Common myeloid progenitor, CD34-positive (primary cell): ENCODE measurements around the gene NLRX1.
"Not testable (repeated sequence)": the region's sequence is repeated elsewhere in the genome, so short reads cannot be mapped to it uniquely, and the experiment has no call there.

Experiments
- CTCF ChIA-PET: fragments of 350-600 bp; sonication (Branson Sonifier 250); formaldehyde crosslinking; loops from one replicate; lab custom pipeline; 2021; ENCODE audit warnings: antibody characterized with exemption; lab: Charles Lee
- POLR2A ChIA-PET: fragments of 350-600 bp; sonication (Branson Sonifier 250); formaldehyde crosslinking; loops from one replicate; lab custom pipeline; 2021; ENCODE audit warnings: antibody characterized with exemption; lab: Charles Lee
- DNase-seq, 3 donors: peaks; one replicate each; pipeline versions ENCODE4 v3.0.0 to v3.0.0-alpha.2; 2013
- H3K27ac ChIP-seq, 2 experiments: 1 replicate in 1 of 2; 2 replicates in 1 of 2; pipeline ENCODE4 v1.7.0; 2013; ENCODE audit warnings: inconsistent platforms in 2 of 2, low read length in 2 of 2, mild to moderate bottlenecking in 2 of 2, low read depth in 1 of 2, moderate library complexity in 1 of 2; ENCODE audit not compliant: severe bottlenecking in 2 of 2, insufficient read depth in 1 of 2, poor library complexity in 1 of 2
- H3K27me3 ChIP-seq, 5 experiments: replicated peaks in 2 of 5; 1 replicate in 3 of 5; 2 replicates in 2 of 5; pipeline versions ENCODE4 v1.6.1 to v1.7.0; 2013; ENCODE audit warnings: low read length in 4 of 5, mild to moderate bottlenecking in 2 of 5, moderate library complexity in 2 of 5, inconsistent platforms in 1 of 5; ENCODE audit not compliant: insufficient read depth in 5 of 5, control insufficient read depth in 4 of 5
- H3K36me3 ChIP-seq, 4 experiments: 1 replicate in 2 of 4; 2 replicates in 2 of 4; pipeline versions ENCODE4 v1.6.1 to v1.7.0; 2013; ENCODE audit warnings: low read length in 3 of 4, control low read depth in 1 of 4, mild to moderate bottlenecking in 1 of 4; ENCODE audit not compliant: control insufficient read depth in 4 of 4, insufficient read depth in 4 of 4
- H3K4me1 ChIP-seq, 4 experiments: 1 replicate in 3 of 4; 2 replicates in 1 of 4; pipeline versions ENCODE4 v1.6.1 to v1.7.1; 2013; ENCODE audit warnings: low read length in 3 of 4, mild to moderate bottlenecking in 3 of 4, control low read depth in 1 of 4, inconsistent platforms in 1 of 4, moderate library complexity in 1 of 4; ENCODE audit not compliant: control insufficient read depth in 4 of 4, insufficient read depth in 4 of 4; ENCODE audit errors: control extremely low read depth in 1 of 4
- H3K4me3 ChIP-seq, 7 experiments: 1 replicate in 4 of 7; 2 replicates in 3 of 7; pipeline versions ENCODE4 v1.5.1 to v1.7.0; 2013; ENCODE audit warnings: mild to moderate bottlenecking in 7 of 7, low read length in 6 of 7, moderate library complexity in 6 of 7, inconsistent platforms in 2 of 7, low read depth in 2 of 7, control low read depth in 1 of 7; ENCODE audit not compliant: insufficient read depth in 4 of 7, control insufficient read depth in 1 of 7; ENCODE audit errors: extremely low read depth in 1 of 7
- H3K9me3 ChIP-seq, 5 experiments: 1 replicate in 4 of 5; 2 replicates in 1 of 5; pipeline versions ENCODE4 v1.6.1 to v1.7.1; 2013; ENCODE audit warnings: low read length in 4 of 5, mild to moderate bottlenecking in 2 of 5, inconsistent platforms in 1 of 5, low read depth in 1 of 5, moderate library complexity in 1 of 5; ENCODE audit not compliant: control insufficient read depth in 4 of 5, insufficient read depth in 2 of 5; ENCODE audit errors: control extremely low read depth in 1 of 5
- WGBS: methylation state at CpG from one replicate; pipeline ENCODE4 v1.1.5; 2013; ENCODE audit not compliant: insufficient coverage; 5-methylcytosine and 5-hydroxymethylcytosine counted together

Gene NLRX1

GRCh38 chr11:119180729-119181676 lies 12.5 kb downstream of the NLRX1 start:
- POLR2A ChIA-PET = no interaction called here
- 93% methylated on average over 4 of the region's 6 CpGs for WGBS

GRCh38 chr11:119181677-119182412 lies 13.3 kb downstream of the NLRX1 start:
- H3K27ac ChIP-seq = no peak overlapping the region
- POLR2A ChIA-PET = interaction anchor here (0.6 kb wide), 1 partner anchor 53 kb away, joined by 3 read pairs; no protein-coding TSS in a partner anchor
- H3K4me3 ChIP-seq = no peak overlapping the region
- CTCF ChIA-PET = interaction anchor here (0.8 to 1.2 kb wide), 3 partner anchors 11 to 14 kb away, joined by 3 read pairs; no protein-coding TSS in a partner anchor
- no peak for DNase-seq
- peaks cover 2 to 28% (median 8%) of the 10 kb centered on the region in 4 experiments for H3K36me3 ChIP-seq
- H3K9me3 ChIP-seq = no peaks in the 10 kb centered on the region
- WGBS = over 99% methylated on average over 14 of the region's 17 CpGs
- no peaks in the 10 kb centered on the region for H3K27me3 ChIP-seq
- peaks cover 4 to 12% (median 11%) of the 10 kb centered on the region in 4 experiments for H3K4me1 ChIP-seq

More at GRCh38 chr11:119180729-119181676, 12.5 kb downstream of the NLRX1 start:
- peaks cover 4 to 12% (median 11%) of the 10 kb centered on the region in 4 experiments for H3K4me1 ChIP-seq
- peaks cover 2 to 28% (median 8%) of the 10 kb centered on the region in 4 experiments for H3K36me3 ChIP-seq
- no peaks in the 10 kb centered on the region for H3K9me3 ChIP-seq
- no peak overlapping the region for H3K27ac ChIP-seq
- CTCF ChIA-PET = interaction anchor here (0.7 to 1.6 kb wide), 6 partner anchors 11 to 55 kb away, joined by 3 to 4 read pairs (median 3); no protein-coding TSS in a partner anchor
- no peak for DNase-seq
- H3K27me3 ChIP-seq = no peaks in the 10 kb centered on the region
- H3K4me3 ChIP-seq = no peak overlapping the region

- 97% methylated on average over 5 of the region's 9 CpGs for WGBS
- H3K4me1 ChIP-seq, H3K4me3 ChIP-seq, H3K27ac ChIP-seq, H3K9me3 ChIP-seq, H3K27me3 ChIP-seq, POLR2A ChIA-PET, DNase-seq: not testable (repeated sequence)
- peaks cover 2 to 28% (median 6%) of the 10 kb centered on the region in 4 experiments for H3K36me3 ChIP-seq
- CTCF ChIA-PET = interaction anchor here (2.2 kb wide), 1 partner anchor 12 kb away, joined by 10 read pairs; no protein-coding TSS in a partner anchor
Observed at GRCh38 chr11:119184399-119184798, 15.9 kb downstream of the NLRX1 start.

- peaks cover 2 to 14% (median 4%) of the 10 kb centered on the region in 4 experiments for H3K36me3 ChIP-seq
- no peaks in the 10 kb centered on the region for H3K9me3 ChIP-seq
- H3K27me3 ChIP-seq = no peaks in the 10 kb centered on the region
- ChIA-PET POLR2A (no interaction called here), CTCF (interaction anchor here (1.1 to 1.5 kb wide), 3 partner anchors 10 to 17 kb away, joined by 3 to 4 read pairs (median 3); no protein-coding TSS in a partner anchor)
- WGBS = 81% methylated on average over 10 of the region's 15 CpGs
- H3K27ac ChIP-seq = no peak overlapping the region
- no peaks in the 10 kb centered on the region for H3K4me1 ChIP-seq
- H3K4me3 ChIP-seq = no peak overlapping the region
- DNase-seq = no peak
Observed at GRCh38 chr11:119185981-119186634, 17.6 kb downstream of the NLRX1 start.

GRCh38 chr11:119187123-119187892 lies 18.8 kb downstream of the NLRX1 start:
- ChIA-PET POLR2A (no interaction called here), CTCF (interaction anchor here (1.4 to 1.8 kb wide), 3 partner anchors 8 to 18 kb away, joined by 3 to 6 read pairs (median 4); partner anchors contain the start of gene NLRX1)
- no peak overlapping the region for H3K4me3 ChIP-seq

GRCh38 chr11:119188067-119188466 lies 19.5 kb downstream of the NLRX1 start:
- ChIA-PET CTCF (interaction anchor here (1.4 to 1.8 kb wide), 2 partner anchors 9 to 19 kb away, joined by 4 to 6 read pairs; partner anchors contain the start of gene NLRX1), POLR2A (no interaction called here)
- 98% methylated on average over 7 of the region's 11 CpGs for WGBS
- peaks cover 0 to 5% (median 4%) of the 10 kb centered on the region in 4 experiments for H3K36me3 ChIP-seq
- no peak for DNase-seq
- H3K27me3 ChIP-seq = no peaks in the 10 kb centered on the region
- H3K9me3 ChIP-seq = no peaks in the 10 kb centered on the region
- no peak overlapping the region for H3K27ac ChIP-seq
- no peaks in the 10 kb centered on the region for H3K4me1 ChIP-seq
- no peak overlapping the region for H3K4me3 ChIP-seq

More at GRCh38 chr11:119187123-119187892, 18.8 kb downstream of the NLRX1 start:
- Histone ChIP-seq H3K27me3 (no peaks in the 10 kb centered on the region), H3K36me3 (peaks cover 2 to 5% (median 4%) of the 10 kb centered on the region in 4 experiments), H3K27ac (no peak overlapping the region), H3K9me3 (no peaks in the 10 kb centered on the region), H3K4me1 (no peaks in the 10 kb centered on the region)
- WGBS = 97% methylated on average over 14 of the region's 21 CpGs
- no peak for DNase-seq
